Colonic mucosa (tissue), 4 donors: ENCODE measurements around the gene CUBN. TPM values are rescaled to one million over a fixed set of nuclear protein-coding genes. Genes with fewer than 3 reads are reported as not detected.

Experiments used
- DNase-seq: peaks from one replicate; pipeline ENCODE4 v3.0.0-alpha.2; 2020
- H3K27ac ChIP-seq: fragments of 200-600 bp; one replicate; pipeline ENCODE4 v1.8.0; 2021
- H3K27me3 ChIP-seq: fragments of 200-600 bp; one replicate; pipeline ENCODE4 v1.8.0; 2021
- H3K36me3 ChIP-seq: fragments of 200-600 bp; one replicate; pipeline ENCODE4 v1.8.0; 2021
- H3K4me1 ChIP-seq: fragments of 200-600 bp; one replicate; pipeline ENCODE4 v1.8.0; 2021; ENCODE audit warnings: mild to moderate bottlenecking
- H3K4me3 ChIP-seq: fragments of 200-600 bp; one replicate; pipeline ENCODE4 v1.8.0; 2021
- H3K9ac ChIP-seq, 2 donors: one replicate each; pipeline ENCODE4 v1.7.0; 2013; ENCODE audit warnings: control low read depth in 2 of 2, low read depth in 2 of 2, low read length in 2 of 2
- H3K9me3 ChIP-seq: fragments of 200-600 bp; one replicate; pipeline ENCODE4 v1.8.0; 2021
- CTCF ChIP-seq: fragments of 200-600 bp; IDR thresholded peaks from one replicate; pipeline ENCODE4 v1.8.0; 2022; ENCODE audit warnings: antibody characterized with exemption, mild to moderate bottlenecking
- intact Hi-C: fragments of 100-400 bp; cut with DNase I; formaldehyde crosslinking; loops from one replicate; pipeline ENCODE4 v1.14.1; 2022
- total RNA-seq, 2 donors: library from RNA; stranded (reverse); fragmentation: NEBNext Ultra II Directional in 1 of 2; extraction: Animal tissue kit (Norgen Biotek cat#: 25700) in 1 of 2; gene quantifications; one replicate each; pipeline ENCODE4 v1.2.1, GENCODE V29; 2021
- donor health status: healthy.
- donor health status: DM: no; HTN: no; CAD: no.
- donor health status: DM: no; HTN: no; CAD: no.

The CUBN gene
- total RNA-seq, 2 donors from 2014 or later = 0.25 to 0.42 TPM

- Histone ChIP-seq H3K27me3 (no peaks in the 10 kb centered on the region), H3K4me3 (no peak overlapping the region), H3K9ac (no peak overlapping the region), H3K36me3 (no peaks in the 10 kb centered on the region), H3K27ac (no peak overlapping the region), H3K9me3 (no peaks in the 10 kb centered on the region), H3K4me1 (no peaks in the 10 kb centered on the region)
- DNase-seq = no peak
- TF ChIP-seq CTCF = no peak
- intact Hi-C loops = no loop called here
Observed at GRCh38 chr10:17109046-17109445, 20.6 kb downstream of the CUBN start.

GRCh38 chr10:17106991-17107390, 22.6 kb downstream of the CUBN start:
- no peaks in the 10 kb centered on the region for H3K36me3 ChIP-seq
- H3K27ac ChIP-seq = no peak overlapping the region
- DNase-seq = no peak
- H3K4me1 ChIP-seq = no peaks in the 10 kb centered on the region
- H3K4me3 ChIP-seq = no peak overlapping the region
- H3K9me3 ChIP-seq = no peaks in the 10 kb centered on the region
- no peak for TF ChIP-seq CTCF
- H3K27me3 ChIP-seq = no peaks in the 10 kb centered on the region
- intact Hi-C loops = no loop called here
- no peak overlapping the region for H3K9ac ChIP-seq

GRCh38 chr10:17101910-17102266, 27.7 kb downstream of the CUBN start:
- Histone ChIP-seq H3K9ac (no peak overlapping the region), H3K4me3 (no peak overlapping the region), H3K4me1 (no peaks in the 10 kb centered on the region), H3K27ac (no peak overlapping the region), H3K27me3 (no peaks in the 10 kb centered on the region), H3K9me3 (no peaks in the 10 kb centered on the region), H3K36me3 (no peaks in the 10 kb centered on the region)
- TF ChIP-seq CTCF = no peak
- DNase-seq = no peak
- intact Hi-C loops = no loop called here

- Histone ChIP-seq H3K9ac (no peak overlapping the region), H3K27me3 (no peaks in the 10 kb centered on the region), H3K4me3 (no peak overlapping the region), H3K9me3 (no peaks in the 10 kb centered on the region), H3K4me1 (no peaks in the 10 kb centered on the region), H3K27ac (no peak overlapping the region), H3K36me3 (no peaks in the 10 kb centered on the region)
- DNase-seq = no peak
- TF ChIP-seq CTCF = no peak
- intact Hi-C loops = no loop called here
Observed at GRCh38 chr10:17101257-17101909, 28.2 kb downstream of the CUBN start.

- no peak for TF ChIP-seq CTCF
- Histone ChIP-seq H3K4me1 (no peaks in the 10 kb centered on the region), H3K27ac (no peak overlapping the region), H3K27me3 (no peaks in the 10 kb centered on the region), H3K4me3 (no peak overlapping the region), H3K9me3 (no peaks in the 10 kb centered on the region), H3K36me3 (no peaks in the 10 kb centered on the region), H3K9ac (no peak overlapping the region)
- no peak for DNase-seq
- intact Hi-C loops = no loop called here
Observed at GRCh38 chr10:17100586-17100985, 29.0 kb downstream of the CUBN start.
